HG03139 (cell line): ENCODE measurements around the gene FNDC3B.

Source experiments
- ATAC-seq: cut with Tn5 transposase; IDR thresholded peaks from one replicate; pipeline ENCODE4 v1.9.1; 2021; ENCODE audit not compliant: unreplicated experiment

FNDC3B gene

DNA sequence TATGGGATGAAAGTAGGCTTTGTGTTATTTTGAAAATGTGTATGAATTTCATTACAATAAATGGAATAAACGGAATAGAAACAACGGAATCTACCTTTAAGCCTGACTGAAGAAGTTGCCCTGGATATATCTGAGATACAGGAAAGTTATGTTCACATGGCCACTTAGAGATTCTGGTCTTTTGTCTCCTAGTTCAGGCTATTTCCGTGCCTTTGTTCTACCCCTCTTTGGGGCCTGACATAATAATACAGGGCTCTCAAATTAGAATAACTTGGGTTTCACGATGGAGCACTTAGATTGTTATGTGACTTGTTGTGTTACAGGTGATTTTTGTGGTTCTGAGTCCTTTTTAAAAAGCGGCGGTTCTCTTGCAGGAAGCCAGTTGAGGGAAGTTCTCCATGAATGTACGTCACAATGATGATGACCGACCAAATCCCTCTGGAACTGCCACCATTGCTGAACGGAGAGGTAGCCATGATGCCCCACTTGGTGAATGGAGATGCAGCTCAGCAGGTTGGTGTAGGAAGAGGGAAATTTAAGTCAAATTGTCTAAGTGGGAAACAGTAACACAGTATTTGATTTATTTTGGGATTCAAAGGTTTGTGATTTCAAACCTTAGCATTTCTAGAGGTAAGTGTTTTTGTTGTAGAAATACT lies 72.8 kb downstream of the FNDC3B start:
- ATAC-seq: no peak

DNA sequence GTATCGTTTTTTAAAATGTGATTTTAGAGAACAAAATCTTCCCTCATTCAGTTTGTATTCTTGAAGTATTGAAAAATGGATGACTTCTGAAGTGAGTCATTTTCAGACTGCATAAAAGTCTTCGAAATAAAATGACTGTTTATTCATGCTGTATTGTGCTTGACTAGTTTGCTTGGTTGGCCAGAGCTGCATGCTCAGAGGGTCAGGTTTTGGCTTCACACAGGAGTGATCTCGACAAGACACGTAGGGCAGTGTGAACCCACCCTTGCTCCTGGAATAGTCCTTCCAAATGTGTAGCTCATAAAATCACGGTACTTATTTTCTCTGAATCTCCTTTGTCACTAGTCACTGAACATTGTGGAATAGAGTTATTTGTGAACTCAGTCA lies 73.3 kb downstream of the FNDC3B start:
- ATAC-seq: no peak

DNA sequence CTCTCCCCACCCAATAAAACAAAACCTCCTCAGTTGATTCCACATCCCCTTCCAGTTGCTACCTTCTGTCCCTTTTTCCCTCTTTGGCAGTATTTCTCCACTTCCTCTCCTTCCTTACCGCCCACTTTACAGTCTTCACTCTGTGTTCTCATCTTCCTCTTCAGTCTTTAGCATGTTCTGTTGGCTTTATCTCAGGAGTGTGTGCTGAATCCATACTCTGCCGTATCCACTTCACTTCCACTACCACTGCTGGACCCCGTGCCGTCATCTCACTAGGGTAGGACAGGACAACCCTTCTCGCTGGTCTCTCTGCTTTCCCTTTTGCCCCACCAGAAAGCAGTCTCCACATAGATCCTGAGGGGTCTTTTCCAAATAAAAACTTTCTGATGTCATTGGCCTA lies 74.3 kb downstream of the FNDC3B start:
- no peak for ATAC-seq

DNA sequence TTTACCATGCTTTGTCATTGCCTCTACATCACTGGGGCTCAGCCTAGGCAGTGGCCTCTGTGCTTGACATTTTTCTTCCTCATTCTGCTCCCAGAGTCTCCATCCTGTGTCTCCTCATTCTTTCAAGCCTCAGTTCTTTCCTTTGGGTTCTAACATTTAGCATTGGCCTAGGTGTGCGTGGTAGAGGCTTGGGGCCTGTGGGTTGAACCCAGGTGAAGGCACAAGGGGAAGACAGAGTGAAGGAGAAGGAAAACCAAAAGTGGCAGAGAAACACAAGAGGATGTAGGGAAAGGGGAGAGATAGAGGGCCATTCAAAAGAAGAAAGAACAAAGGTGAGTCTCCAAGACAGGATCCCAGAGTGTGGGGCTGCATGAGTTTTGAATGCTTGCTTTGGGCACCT lies 75.7 kb downstream of the FNDC3B start:
- ATAC-seq: no peak

DNA sequence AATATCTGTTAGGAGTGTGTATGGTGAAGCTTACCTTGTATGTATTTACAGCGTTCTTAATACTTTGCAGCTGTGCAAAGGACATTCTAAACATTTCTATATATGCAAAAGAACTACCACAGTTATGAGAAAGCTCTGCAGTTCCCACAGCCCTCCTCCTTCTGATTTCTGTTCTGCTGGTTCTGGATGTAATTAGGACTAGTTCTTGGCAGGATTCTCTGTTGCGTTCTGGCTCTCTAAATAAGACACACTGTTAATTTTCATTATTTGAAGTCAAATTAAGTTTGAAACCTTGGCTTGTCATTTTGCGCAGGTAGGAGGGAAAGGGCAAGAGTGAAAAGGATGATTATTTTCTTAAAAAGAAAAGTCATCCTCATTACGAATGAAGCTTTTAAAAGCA lies 76.4 kb downstream of the FNDC3B start:
- no peak for ATAC-seq

DNA sequence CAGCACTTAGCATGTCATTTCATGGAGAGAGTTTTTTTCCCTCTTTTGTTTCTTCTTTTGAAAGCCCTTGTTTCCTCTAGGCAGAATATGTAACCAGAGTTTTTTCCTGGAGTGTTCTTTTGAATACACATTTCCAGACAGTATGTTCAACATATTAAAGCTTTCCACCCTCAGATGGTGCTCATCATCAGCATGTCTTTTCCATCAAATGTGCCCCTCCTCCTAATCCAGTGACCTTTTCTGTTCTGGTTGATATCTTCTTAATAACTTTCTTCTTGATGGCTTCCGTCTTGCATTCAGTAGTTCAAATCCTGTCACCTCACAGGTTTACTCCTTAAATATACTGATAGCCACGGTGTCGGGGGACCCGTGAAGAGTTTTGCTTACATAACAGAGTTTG lies 78.6 kb downstream of the FNDC3B start:
- ATAC-seq: no peak

DNA sequence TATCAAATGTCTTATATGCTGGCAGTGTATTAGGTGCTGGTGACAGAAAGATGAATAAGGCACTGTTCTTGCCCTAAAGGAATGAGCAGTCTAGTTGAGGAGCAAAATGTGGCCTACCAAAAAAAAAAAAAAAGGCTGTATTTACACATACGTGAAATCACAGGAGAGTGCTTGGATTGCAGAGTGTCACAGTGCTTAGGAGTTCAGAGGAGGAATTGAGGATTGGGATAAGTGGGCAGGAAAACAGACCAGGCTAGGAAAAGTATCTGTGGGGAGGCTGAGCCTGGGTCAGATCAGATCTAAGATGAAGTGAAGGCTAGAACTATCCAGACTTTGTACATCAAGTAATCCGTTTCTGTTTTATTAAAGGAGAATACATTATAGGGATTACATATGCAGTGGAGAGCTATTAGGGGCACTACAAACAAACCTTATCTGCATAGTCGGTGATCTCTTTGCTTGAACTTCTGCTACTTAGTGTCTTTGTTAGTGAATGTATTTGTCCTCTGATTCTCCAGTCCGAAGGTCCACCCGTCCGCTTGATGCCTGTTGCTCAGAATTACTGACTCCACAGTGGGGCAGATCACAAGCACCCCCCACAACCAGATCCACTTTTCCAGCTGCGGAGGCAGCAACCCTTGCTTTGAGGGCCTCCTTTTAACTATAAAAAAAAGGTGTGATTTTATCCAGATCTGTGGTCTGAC lies 80.0 kb downstream of the FNDC3B start:
- ATAC-seq: no peak

DNA sequence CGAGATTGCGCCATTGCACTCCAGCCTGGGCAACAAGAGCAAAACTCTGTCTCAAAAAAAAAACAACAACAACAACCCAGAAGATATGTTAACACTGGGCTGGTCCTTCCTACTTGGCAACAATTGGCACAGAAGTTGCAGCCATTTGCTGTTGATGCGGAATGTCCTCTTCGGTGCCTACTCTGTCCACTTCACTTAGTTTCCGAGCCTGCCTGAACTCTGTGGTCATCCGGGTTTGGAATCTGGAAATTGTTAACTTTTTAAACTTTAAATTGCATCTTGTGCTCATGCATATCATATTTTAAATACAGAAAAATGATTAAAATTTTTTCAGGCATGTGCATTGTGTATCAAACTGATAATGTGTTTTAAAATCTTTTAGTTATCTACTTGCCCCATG lies 81.5 kb downstream of the FNDC3B start:
- no peak for ATAC-seq

DNA sequence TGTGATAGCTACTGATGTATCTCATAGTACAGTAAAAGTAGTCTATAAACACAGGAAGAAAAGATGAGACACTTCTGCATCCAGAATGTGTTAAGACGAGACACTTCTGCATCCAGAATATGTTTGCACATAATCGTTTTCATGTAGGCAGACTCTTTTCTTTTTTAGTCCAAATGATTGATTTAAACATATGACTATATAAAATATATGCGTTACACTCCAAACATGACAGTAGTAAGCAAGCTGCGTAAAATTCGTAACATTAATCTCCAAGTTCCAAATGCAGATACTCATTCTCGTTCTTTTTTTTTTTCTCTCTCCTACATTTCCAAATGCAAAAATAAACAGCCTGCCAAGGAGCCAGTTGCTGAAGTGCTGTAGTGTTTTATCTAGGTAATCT lies 82.6 kb downstream of the FNDC3B start:
- no peak for ATAC-seq

DNA sequence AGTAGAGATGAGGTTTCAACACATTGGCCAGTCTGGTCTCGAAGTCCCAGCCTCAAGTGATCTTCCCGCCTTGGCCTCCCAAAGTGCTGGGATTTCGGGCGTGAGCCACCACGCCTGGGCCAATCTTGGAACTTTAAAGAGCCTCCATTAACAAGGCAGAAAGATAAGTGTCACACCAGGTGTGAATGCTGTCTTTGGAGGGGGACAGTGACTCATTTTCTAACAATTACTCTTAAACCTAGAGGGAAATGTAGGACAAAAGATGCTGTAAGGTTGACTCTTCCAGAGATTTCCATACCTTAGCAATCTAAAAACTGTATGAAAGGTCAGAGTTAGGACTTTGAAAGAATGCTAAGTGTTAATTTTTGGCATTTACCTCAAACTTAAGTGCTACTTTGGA lies 84.9 kb downstream of the FNDC3B start:
- ATAC-seq: no peak

DNA sequence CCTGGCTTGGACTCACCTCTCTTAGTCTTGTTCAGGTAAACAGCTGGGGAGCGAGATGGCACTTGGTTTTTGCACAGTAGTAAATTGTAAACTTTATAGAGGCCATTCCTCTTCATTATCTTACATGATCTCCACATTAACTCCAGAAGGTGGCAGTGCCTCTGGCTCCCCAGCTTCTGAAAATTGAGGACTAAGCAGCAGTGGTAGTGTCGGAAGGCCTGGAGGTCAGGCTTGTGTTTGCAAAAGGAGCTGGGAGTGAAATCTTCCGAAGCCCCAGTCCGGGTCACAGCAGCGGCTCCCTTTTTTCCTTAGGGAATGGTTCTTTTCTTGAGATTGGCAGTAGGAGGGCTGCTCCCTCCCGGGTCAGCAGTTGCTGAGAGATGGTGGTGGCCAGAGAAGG lies 85.7 kb downstream of the FNDC3B start:
- ATAC-seq: no peak

DNA sequence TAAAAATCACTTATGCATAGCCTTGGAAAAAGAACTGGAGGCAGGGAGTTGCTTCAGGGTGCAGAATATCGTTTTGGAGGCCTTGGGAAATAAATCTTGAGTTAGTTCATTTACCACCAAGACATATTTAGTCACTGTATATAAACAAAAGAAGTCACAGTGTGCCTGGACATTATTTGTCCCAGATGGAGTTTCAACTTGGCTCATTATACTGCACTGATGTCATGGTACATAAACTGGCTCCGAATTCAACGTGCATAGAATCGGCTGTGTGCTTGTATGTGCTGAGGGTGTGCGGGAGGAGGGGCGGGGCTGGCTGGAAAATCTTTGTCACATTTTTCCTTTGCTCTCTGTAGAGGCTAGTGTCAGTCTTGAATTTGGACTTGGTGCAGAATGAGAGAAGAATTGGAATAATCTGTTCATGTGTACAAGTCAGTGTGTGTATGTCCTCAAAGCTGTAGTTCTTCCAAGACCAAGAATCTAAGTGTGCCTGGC lies 86.6 kb downstream of the FNDC3B start:
- no peak for ATAC-seq

DNA sequence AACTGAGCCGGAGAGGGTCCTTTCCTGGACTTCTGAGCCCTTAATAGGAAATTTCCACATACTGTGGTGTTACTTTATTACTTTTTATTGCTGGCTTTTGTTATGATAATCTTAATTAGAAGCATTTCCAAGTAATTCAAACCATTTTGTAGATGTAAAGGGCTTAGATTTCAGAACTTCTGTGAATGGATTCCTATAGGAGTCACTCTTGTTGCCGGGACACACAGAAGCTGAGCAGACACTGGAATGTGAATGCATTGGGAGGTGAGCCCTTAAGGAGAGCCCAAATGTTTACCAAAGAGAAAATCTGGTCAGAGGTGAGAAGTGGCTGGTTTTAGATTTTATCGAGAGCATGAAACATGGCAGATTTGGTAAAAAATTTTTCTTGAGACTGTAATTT lies 87.4 kb downstream of the FNDC3B start:
- ATAC-seq: no peak

DNA sequence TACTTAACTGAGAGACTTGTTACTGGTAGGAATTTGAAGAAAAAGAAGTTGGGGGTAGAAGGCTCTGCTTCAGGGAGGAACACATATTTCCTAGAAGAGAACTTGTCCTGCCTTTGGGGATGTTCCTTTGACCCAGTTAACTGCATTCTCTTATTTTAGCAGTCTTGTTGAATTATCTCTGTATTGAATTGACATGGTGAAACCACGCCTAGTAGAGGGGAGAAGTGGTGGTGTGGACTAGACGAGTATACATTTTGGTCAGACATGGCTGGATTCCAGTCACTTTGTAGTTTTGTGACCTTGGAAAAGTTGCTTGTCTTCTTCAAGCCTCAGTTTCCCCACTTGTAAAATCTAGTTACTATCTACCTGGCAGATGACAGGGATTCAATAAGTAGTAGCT lies 87.8 kb downstream of the FNDC3B start:
- no peak for ATAC-seq

DNA sequence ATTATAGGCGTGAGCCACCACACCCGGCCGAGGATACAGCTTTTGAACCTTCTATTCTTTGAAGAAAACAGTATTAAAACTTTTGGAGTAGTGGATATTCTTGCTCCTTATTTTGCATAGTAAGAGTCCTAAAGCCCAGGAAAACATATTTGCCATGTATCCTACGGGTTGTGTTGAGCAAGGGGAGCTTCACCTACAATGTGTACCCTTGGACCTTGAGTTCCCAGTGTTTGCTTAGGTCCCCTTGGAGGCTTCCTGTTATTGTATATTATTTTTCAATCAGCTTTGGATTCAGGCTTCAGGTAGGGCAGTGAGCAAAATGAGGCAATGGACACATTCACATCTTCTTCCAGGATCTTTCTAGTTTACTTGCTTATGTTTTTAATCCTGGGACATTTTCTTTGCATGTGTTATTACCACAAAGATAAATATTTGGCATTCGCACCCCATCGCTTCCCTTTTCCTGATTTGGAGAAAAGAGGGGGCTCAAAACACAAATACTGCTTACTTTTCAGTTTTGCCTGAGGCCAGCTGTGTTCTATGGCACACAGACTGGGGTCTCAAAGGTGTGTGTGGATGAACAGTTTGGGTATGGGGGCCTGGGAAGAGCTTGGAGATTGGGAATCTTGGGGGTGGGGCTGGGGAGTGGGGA lies 88.7 kb downstream of the FNDC3B start:
- ATAC-seq: no peak

DNA sequence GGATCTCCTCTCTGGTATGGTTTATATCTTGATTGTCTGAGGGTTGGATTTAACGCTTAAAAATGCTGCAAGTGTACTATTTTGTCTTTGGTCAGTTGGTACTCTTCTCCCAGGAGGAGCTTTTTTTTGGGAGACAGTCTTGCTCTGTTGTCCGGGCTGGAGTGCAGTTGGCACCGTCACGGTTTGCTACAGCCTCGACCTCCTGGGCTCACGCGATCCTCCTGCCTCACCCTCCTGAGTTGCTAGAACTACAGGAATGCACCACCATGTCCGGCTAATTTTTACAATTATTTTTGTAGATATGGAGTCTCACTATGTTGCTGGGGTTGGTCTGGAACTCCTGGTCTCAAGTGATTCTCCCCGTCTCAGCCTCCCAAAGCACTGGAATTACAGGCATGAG lies 89.5 kb downstream of the FNDC3B start:
- no peak for ATAC-seq

DNA sequence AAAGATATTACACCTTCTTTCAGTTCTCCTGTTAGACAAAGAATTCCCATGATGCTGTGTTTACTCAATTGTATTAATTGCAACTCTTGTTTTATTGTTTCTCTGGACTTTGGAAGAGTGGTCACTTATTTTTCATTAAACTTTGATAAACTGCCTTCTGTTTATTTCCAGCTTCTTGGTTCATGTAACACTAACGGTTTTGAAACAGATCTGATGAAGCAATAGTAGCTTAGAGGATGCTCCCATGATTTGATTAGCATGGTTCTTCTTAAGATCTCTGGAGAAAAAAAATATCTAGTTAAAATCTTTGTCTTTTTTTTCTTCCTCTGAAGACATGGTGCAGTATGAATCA lies 90.1 kb downstream of the FNDC3B start:
- no peak for ATAC-seq

DNA sequence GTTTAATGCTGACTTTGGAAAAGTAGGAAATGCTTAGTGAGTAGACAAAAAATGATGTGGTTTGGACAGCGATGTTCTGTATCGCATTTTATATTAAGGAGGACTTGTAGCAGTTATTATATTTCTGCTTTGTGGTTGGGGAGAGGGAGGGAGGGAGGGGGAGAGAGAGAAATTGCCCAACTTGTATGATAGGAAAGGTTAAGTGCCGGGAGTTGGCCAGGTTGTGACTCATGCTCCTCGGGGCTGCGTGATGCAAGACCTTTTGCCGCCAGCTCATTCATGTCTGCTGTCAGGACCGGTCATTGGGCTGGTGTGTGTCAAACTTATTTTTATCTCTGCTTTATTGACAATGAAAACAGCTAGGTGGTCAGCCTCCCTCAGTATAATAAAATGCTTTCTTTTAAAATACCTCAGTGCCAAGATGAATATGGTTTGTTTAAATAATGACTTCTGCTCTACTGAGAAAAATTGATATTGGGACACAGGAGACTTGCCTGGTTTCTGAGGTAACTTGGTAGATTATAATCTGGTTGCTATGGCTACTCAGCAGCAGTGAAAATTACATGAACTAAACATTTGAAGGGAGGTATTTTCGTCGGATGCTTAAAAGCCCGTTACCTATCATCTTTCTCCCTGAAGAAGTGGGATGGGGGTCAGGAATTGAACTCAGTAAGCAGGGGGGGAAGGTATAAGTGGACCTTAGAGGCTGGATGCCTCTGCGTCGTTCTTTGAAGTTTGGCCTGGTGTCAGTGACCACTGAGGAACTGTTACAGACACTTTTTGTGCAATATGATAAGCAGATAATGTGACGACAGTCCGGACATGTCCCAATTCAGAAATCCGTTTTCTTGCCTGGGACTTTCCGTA lies 90.7 kb downstream of the FNDC3B start:
- no peak for ATAC-seq

DNA sequence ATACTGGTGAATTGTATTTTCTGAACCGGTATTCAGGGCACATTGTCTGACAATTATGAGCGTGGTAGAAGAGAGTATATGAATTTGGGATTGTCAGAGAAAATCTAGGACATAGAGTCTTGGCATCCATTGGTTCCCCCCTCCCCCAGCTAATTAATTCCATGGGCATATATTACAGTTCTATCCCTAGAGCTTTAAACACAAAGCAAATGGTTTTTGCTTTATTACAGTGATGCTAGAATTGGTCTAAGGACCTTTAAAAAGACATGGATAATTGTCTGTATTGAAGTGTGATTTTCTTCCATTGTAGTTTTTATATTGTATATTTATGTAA lies 91.3 kb downstream of the FNDC3B start:
- ATAC-seq: no peak

DNA sequence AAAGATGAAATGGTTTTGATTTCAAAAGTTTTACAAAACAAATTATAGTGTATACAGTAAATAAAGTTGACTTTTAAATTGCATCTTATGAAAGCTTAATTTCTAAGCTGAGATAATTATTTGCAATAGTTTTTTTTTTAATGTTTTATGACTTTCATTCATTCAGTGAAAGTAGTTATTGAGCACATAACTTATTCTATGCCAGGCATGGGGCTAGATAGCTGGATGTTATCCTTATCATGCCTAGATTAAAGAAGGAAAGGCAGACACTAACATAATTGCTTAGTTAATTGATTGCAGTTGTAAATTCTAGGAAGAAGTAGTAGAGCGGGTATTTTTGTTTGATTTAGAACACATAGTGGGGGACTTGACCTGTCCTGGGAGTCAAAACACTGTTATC lies 92.4 kb downstream of the FNDC3B start:
- no peak for ATAC-seq

DNA sequence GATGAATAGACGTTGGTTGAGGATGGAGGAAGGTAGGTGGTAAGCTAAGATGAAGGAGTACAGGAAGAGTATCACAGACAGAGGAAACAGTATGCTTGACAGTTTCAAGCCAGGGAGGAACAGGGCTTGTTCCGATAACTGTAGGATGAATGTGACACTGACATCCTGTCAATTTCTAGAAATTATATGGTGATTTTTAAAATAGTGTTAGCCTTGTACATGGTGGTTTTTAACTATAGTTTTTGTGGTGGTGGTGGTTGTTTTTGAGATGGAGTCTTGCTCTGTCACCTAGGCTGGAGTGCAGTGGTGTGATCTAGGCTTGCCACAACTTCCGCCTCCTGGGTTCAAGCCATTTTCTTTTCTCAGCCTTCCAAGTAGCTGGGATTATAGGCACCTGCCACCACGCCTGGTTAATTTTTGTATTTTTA lies 92.8 kb downstream of the FNDC3B start:
- ATAC-seq: no peak
